GM23248 (cell line): ENCODE results near the gene KCNRG.

Experiments
- EZH2 ChIP-seq: fragments of 200-600 bp; sonication (generic); IDR thresholded peaks from 2 replicates; pipeline ENCODE4 v1.6.1; 2018; ENCODE audit warnings: antibody characterized with exemption, mild to moderate bottlenecking; ENCODE audit not compliant: insufficient read depth, poor library complexity, severe bottlenecking
- EZH2phosphoT487 ChIP-seq: fragments of 200-600 bp; sonication (generic); IDR thresholded peaks from 2 replicates; pipeline ENCODE4 v1.6.1; 2018; ENCODE audit warnings: antibody characterized with exemption, moderate library complexity, mild to moderate bottlenecking, low read depth; ENCODE audit not compliant: insufficient read depth

DNA sequence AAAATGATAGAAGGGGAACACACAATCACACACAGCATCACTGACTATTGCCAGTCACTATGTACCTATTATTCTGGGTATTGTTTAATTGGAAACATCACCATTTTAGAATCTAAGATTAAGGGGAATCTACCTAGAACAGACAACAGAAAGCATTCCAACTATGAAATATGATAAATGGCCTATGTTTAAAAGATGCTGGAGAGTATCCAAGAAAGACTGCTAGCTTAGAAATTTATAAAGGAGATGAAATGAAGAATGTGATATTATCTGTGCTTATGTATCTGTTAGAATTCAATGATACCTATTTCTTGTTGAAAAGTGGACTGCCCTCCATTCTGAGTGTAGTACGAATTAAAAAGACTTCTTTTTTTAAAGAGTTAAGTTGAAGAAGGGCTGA lies 50.5 kb downstream of the KCNRG start:
- no peak for TF ChIP-seq EZH2phosphoT487
- TF ChIP-seq EZH2: no peak
